WI38 (cell line): ENCODE data around the gene UVRAG.
"Not testable (repeated sequence)": the region's sequence is repeated elsewhere in the genome, so short reads cannot be mapped to it uniquely, and the experiment has no call there.

Experiments
- H3K4me3 ChIP-seq: 2 replicates; pipeline ENCODE4 v1.5.1; 2011; ENCODE audit warnings: low read depth, mild to moderate bottlenecking, control low read depth, low read length
- TF ChIP-seq, protein P1 (sequence below): IDR thresholded peaks from 2 replicates; pipeline ENCODE4 v1.5.1; 2012; ENCODE audit warnings: low read depth, mild to moderate bottlenecking, control low read depth, low read length

Gene UVRAG

GRCh38 chr11:76047231-76047630 lies 232.2 kb downstream of the UVRAG start:
- TF ChIP-seq, protein P1, sequence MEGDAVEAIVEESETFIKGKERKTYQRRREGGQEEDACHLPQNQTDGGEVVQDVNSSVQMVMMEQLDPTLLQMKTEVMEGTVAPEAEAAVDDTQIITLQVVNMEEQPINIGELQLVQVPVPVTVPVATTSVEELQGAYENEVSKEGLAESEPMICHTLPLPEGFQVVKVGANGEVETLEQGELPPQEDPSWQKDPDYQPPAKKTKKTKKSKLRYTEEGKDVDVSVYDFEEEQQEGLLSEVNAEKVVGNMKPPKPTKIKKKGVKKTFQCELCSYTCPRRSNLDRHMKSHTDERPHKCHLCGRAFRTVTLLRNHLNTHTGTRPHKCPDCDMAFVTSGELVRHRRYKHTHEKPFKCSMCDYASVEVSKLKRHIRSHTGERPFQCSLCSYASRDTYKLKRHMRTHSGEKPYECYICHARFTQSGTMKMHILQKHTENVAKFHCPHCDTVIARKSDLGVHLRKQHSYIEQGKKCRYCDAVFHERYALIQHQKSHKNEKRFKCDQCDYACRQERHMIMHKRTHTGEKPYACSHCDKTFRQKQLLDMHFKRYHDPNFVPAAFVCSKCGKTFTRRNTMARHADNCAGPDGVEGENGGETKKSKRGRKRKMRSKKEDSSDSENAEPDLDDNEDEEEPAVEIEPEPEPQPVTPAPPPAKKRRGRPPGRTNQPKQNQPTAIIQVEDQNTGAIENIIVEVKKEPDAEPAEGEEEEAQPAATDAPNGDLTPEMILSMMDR = no peak
- H3K4me3 ChIP-seq = no peak overlapping the region

DNA sequence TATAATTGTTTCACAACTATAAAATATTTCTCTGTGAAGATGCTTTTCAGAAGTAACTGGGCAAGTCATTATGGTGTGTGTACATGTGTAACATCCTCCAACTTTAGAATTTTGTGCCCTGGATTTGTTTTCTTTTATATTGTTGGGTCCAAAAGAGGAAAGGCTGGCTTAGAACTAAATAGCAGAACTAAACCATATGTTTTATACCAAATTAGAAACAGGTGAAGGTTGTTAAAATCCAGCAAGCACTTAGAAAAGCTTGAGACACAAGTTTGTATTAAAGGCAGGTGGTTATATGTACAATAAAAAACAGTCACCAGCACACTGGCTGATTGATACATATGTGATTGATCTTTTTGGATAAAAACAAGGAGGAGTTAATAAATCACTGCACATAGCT lies 232.8 kb downstream of the UVRAG start:
- TF ChIP-seq, protein P1 = no peak
- H3K4me3 ChIP-seq = no peak overlapping the region

DNA sequence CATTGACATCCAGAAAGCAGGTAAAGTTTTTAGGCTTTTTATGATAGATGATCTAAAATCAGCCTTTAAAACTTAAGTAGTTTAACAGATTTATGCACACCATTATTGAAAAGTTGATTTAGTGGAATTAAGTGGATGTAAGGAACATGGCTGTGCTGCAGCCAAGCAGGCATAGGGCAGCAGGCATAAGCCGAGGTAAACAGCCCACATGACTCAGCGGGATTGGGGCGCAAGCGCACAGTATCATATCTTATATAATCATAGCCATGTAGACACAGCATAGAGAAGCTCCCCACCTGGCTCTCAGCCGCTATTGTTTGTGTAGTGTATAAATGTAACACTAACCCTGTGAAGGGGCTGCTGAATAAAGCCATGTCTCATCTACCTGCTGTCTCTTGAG lies 233.8 kb downstream of the UVRAG start:
- no peak overlapping the region for H3K4me3 ChIP-seq
- TF ChIP-seq, protein P1 = no peak

DNA sequence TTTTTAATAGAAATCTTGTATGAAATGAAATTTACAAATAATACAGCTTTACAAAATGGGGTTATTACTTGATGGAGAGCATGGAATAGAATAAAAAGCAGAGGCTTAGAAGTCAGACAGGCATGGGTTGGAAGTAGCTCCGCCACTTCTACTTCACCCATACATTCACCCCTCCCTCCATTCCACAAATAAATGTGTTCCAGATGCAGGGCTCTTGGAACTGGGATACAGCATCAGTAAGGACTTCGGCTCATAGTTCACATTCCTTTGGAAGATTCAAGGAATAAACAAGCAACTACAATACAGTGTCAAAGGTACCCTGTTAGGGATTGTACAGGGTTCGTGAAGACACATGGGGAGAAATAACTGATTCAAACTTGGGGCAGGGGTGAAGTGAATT lies 234.5 kb downstream of the UVRAG start:
- no peak overlapping the region for H3K4me3 ChIP-seq

GRCh38 chr11:76051937-76052336 lies 236.9 kb downstream of the UVRAG start:
- TF ChIP-seq, protein P1 = no peak
- H3K4me3 ChIP-seq = no peak overlapping the region

More for the DNA sequence above, 234.5 kb downstream of the UVRAG start:
- TF ChIP-seq, protein P1 = no peak

DNA sequence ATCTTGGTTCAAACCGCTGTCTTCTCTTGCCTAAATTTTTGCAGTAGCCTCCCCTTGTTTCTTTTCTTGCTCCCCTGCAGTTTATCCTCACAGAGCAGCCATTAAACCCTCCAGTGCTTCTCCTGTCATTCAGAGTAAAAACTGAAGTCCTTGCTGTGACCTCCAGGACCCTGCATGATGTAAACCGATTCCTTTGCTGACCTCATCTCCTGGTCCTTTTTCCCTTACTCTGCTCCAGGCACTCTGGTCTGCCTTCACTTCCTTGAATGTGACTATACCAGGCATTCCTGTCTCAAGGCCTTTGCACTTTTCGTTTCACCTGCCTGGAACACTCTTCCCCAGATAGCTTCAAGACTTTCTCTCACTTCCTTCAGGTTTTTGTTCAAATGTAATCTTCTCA lies 239.3 kb downstream of the UVRAG start:
- TF ChIP-seq, protein P1 = no peak
- no peak overlapping the region for H3K4me3 ChIP-seq

GRCh38 chr11:76056876-76057275 lies 241.9 kb downstream of the UVRAG start:
- TF ChIP-seq, protein P1 = no peak
- no peak overlapping the region for H3K4me3 ChIP-seq

DNA sequence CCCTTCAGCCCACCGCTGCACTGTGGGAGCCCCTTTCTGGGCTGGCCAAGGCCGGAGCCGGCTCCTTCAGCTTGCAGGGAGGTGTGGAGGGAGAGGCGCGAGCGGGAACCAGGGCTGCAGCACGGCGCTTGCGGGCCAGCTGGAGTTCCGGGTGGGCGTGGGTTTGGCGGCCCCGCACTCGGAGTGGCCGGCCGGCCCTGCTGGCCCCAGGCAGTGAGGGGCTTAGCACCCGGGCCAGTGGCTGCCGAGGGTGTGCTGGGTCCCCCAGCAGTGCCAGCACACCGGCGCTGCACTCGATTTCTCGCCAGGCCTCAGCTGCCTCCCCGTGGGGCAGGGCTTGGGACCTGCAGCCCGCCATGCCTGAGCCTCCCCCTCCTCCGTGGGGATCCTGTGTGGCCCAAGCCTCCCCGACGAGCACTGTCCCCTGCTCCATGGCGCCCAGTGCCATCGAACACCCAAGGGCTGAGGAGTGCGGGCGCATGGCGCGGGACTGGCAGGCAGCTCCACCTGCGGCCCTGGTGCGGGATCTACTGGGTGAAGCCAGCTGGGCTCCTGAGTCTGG lies 245.5 kb downstream of the UVRAG start:
- H3K4me3 ChIP-seq = not testable (repeated sequence)
